Right hindlimb (tissue), 1 donor: ENCODE results near the gene CYS1.
"Not testable (repeated sequence)": the region's sequence is repeated elsewhere in the genome, so short reads cannot be mapped to it uniquely, and the experiment has no call there.

Experiments used
- DNase-seq: peaks from one replicate; pipeline ENCODE4 v3.0.0-alpha.2; 2018

Gene CYS1

GRCh38 chr2:10011606-10012325 lies 68.4 kb downstream of the CYS1 start:
- not testable (repeated sequence) for DNase-seq

- DNase-seq: not testable (repeated sequence)
These were observed 69.2 kb downstream of the CYS1 start for GRCh38 chr2:10010861-10011605.

- DNase-seq: peak; percentile 67
These were observed 70.1 kb downstream of the CYS1 start for GRCh38 chr2:10009811-10010781.

- DNase-seq: peak; percentile 43
These were observed 70.9 kb downstream of the CYS1 start for GRCh38 chr2:10009271-10009810.

GRCh38 chr2:10008809-10009176 lies 71.4 kb downstream of the CYS1 start:
- DNase-seq: no peak

- no peak for DNase-seq
These were observed 72.0 kb downstream of the CYS1 start for GRCh38 chr2:10007921-10008808.

- DNase-seq: no peak
These were observed 72.8 kb downstream of the CYS1 start for GRCh38 chr2:10007435-10007834.
